CD4-positive, alpha-beta T cell treated with Interleukin-10 for 1 hour (primary cell): ENCODE results near the gene TAPBP.

Experiments used
- DNase-seq: peaks from one replicate; pipeline ENCODE4 v3.0.0-alpha.2; 2020

TAPBP gene

GRCh38 chr6:33318426-33319073, 4.7 kb upstream of the TAPBP start:
- DNase-seq = no peak

GRCh38 chr6:33317669-33318425, 4.0 kb upstream of the TAPBP start, which contains the start of gene ZBTB22:
ZBTB22 (minus strand) TSS chr6:33317744; CDS start chr6:33316916, 828 bp downstream.
- peak; percentile 97 for DNase-seq

- DNase-seq = no peak
Observed at GRCh38 chr6:33317419-33317668, 3.5 kb upstream of the TAPBP start.

GRCh38 chr6:33316603-33317418, 2.9 kb upstream of the TAPBP start:
- DNase-seq = no peak

- no peak for DNase-seq
Observed at GRCh38 chr6:33315793-33316602, 2.1 kb upstream of the TAPBP start.

- peak; percentile 33 for DNase-seq
Observed at GRCh38 chr6:33314943-33315792, 1.3 kb upstream of the TAPBP start.

GRCh38 chr6:33314515-33314942, 651 bp upstream of the TAPBP start:
- DNase-seq = peak; percentile 91

- DNase-seq = peak; percentile 48
Observed at GRCh38 chr6:33313105-33313708, 671 bp downstream of the TAPBP start.

- DNase-seq = peak; percentile 95
Observed at GRCh38 chr6:33312361-33313104, 1.3 kb downstream of the TAPBP start.

- DNase-seq = no peak
Observed at GRCh38 chr6:33306356-33306755, 7.5 kb downstream of the TAPBP start.

- no peak for DNase-seq
Observed at GRCh38 chr6:33305052-33305451, 8.8 kb downstream of the TAPBP start.

GRCh38 chr6:33304216-33304615, 9.7 kb downstream of the TAPBP start:
- no peak for DNase-seq

- no peak for DNase-seq
Observed at GRCh38 chr6:33301877-33302276, 12.0 kb downstream of the TAPBP start.

GRCh38 chr6:33299237-33299944, 14.5 kb downstream of the TAPBP start:
- DNase-seq = peak; percentile 95

- peak; percentile 74 for DNase-seq
Observed at GRCh38 chr6:33298773-33299236, 15.1 kb downstream of the TAPBP start, which contains the start of gene RGL2. RGL2 (minus strand) TSS chr6:33298942; CDS start chr6:33298610, 332 bp downstream.

- DNase-seq = peak; percentile 88
Observed at GRCh38 chr6:33297956-33298772, 15.7 kb downstream of the TAPBP start.

GRCh38 chr6:33297406-33297955, 16.4 kb downstream of the TAPBP start:
- DNase-seq = no peak

- no peak for DNase-seq
Observed at GRCh38 chr6:33296797-33297405, 17.0 kb downstream of the TAPBP start.
